Measurements from ENCODE around the gene CARM1.

DNA sequence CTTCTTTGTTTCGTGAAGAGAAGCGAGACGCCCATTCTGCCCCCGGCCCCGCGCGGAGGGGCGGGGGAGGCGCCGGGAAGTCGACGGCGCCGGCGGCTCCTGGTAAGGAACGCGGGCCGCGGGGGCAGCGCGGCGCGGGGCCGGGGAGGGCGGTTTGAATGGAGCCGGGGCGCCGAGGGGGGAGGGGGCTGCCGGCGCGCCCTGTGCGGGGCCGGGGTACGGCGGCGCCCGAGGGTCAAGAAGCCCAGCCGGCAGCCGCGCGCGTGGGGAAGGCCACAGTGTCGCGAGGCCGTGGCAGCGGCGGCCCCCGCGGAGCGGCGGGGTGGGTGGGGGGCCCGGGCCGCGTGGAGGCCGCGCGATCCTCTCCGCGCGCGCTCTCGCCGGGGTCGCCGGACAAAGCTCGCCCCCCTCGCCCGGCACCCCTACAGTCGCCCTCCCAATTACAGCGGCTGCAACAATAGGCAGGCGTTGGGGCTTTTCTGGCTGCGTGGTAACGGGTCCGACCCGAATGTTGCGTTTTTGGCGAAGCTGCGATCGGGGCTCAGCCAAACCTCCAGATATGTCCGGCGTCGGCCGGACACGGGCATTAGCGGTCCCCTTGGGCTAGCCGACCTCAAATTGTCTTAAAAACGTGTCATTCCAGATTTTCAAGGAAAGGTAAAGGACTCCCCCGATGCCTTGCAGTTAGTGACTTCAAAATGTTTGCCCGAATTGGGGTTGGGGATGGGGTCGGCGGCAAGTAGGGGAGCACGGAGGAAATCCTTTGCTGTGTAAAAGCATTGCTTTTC, 89.9 kb downstream of the CARM1 start:
- TF ChIP-seq POLR2AphosphoS5 (IDR thresholded peaks at IDR 0.05) (no peak), POLR2A (IDR thresholded peaks at IDR 0.05) (no peak)
- TF ChIP-seq, protein P1, sequence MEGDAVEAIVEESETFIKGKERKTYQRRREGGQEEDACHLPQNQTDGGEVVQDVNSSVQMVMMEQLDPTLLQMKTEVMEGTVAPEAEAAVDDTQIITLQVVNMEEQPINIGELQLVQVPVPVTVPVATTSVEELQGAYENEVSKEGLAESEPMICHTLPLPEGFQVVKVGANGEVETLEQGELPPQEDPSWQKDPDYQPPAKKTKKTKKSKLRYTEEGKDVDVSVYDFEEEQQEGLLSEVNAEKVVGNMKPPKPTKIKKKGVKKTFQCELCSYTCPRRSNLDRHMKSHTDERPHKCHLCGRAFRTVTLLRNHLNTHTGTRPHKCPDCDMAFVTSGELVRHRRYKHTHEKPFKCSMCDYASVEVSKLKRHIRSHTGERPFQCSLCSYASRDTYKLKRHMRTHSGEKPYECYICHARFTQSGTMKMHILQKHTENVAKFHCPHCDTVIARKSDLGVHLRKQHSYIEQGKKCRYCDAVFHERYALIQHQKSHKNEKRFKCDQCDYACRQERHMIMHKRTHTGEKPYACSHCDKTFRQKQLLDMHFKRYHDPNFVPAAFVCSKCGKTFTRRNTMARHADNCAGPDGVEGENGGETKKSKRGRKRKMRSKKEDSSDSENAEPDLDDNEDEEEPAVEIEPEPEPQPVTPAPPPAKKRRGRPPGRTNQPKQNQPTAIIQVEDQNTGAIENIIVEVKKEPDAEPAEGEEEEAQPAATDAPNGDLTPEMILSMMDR (IDR thresholded peaks at IDR 0.05): no peak

Data from prostate gland (tissue), 2 donors.